Measurements from ENCODE around the gene ASB18. TPM values are rescaled to one million over a fixed set of nuclear protein-coding genes. Genes with fewer than 3 reads are reported as not detected.

The ASB18 gene
- total RNA-seq (ENCODE audit: low replicate concordance) = not detected in 2 replicates

GRCh38 chr2:236264256-236264655 lies at the start of gene ASB18:
Gene ASB18 (minus strand): TSS chr2:236264406. CDS start chr2:236264345, 61 bp downstream.
- DNase-seq (ENCODE audit: low read depth) = no peak
- no peak within 1 kb of the TSS for H3K4me3 ChIP-seq (ENCODE audit: low read depth, low read length)

GRCh38 chr2:236311286-236311685 lies 47.1 kb upstream of the ASB18 start:
- no peak for TF ChIP-seq CTCF (IDR thresholded peaks at IDR 0.05; ENCODE audit: insufficient read depth, low read length)
- DNase-seq (ENCODE audit: low read depth) = no peak

More at GRCh38 chr2:236264256-236264655, at the start of gene ASB18:
- TF ChIP-seq CTCF (IDR thresholded peaks at IDR 0.05; ENCODE audit: insufficient read depth, low read length) = no peak

GRCh38 chr2:236309669-236310029 lies 45.4 kb upstream of the ASB18 start:
- TF ChIP-seq CTCF (IDR thresholded peaks at IDR 0.05; ENCODE audit: insufficient read depth, low read length) = peak; percentile 41
- DNase-seq (ENCODE audit: low read depth) = peak; percentile 8
- no peak overlapping the region for H3K4me3 ChIP-seq (ENCODE audit: low read depth, low read length)

More at GRCh38 chr2:236311286-236311685, 47.1 kb upstream of the ASB18 start:
- H3K4me3 ChIP-seq (ENCODE audit: low read depth, low read length) = no peak overlapping the region

GRCh38 chr2:236308855-236309668 lies 44.9 kb upstream of the ASB18 start:
- H3K4me3 ChIP-seq (ENCODE audit: low read depth, low read length) = no peak overlapping the region
- no peak for DNase-seq (ENCODE audit: low read depth)
- no peak for TF ChIP-seq CTCF (IDR thresholded peaks at IDR 0.05; ENCODE audit: insufficient read depth, low read length)

- H3K4me3 ChIP-seq (ENCODE audit: low read depth, low read length) = no peak overlapping the region
These were observed 43.4 kb upstream of the ASB18 start for GRCh38 chr2:236307641-236308040.

GRCh38 chr2:236306825-236307540 lies 42.8 kb upstream of the ASB18 start:
- H3K4me3 ChIP-seq (ENCODE audit: low read depth, low read length) = no peak overlapping the region
- no peak for DNase-seq (ENCODE audit: low read depth)
- no peak for TF ChIP-seq CTCF (IDR thresholded peaks at IDR 0.05; ENCODE audit: insufficient read depth, low read length)

More at GRCh38 chr2:236307641-236308040, 43.4 kb upstream of the ASB18 start:
- DNase-seq (ENCODE audit: low read depth) = no peak
- no peak for TF ChIP-seq CTCF (IDR thresholded peaks at IDR 0.05; ENCODE audit: insufficient read depth, low read length)
